Liver (tissue), 9 donors: ENCODE measurements around the gene PKMYT1. TPM values are rescaled to one million over a fixed set of nuclear protein-coding genes. Genes with fewer than 3 reads are reported as not detected.

ENCODE experiments used
- DNase-seq: peaks from one replicate; pipeline ENCODE4 v3.0.0-alpha.2; 2017; ENCODE audit warnings: low spot score
- H3K27ac ChIP-seq, 2 donors: one replicate each; pipeline ENCODE4 v1.7.0; 2013; ENCODE audit warnings: inconsistent platforms in 2 of 2, low read length in 2 of 2, control low read depth in 1 of 2, low read depth in 1 of 2, mild to moderate bottlenecking in 1 of 2
- H3K27me3 ChIP-seq, 4 donors: one replicate each; pipeline versions ENCODE4 v1.6.1 to v1.7.0; 2013; ENCODE audit warnings: low read length in 3 of 4, inconsistent platforms in 1 of 4, mild to moderate bottlenecking in 1 of 4, moderate library complexity in 1 of 4; ENCODE audit not compliant: control insufficient read depth in 4 of 4, insufficient read depth in 4 of 4
- H3K36me3 ChIP-seq, 4 donors: one replicate each; pipeline versions ENCODE4 v1.6.1 to v1.7.0; 2013; ENCODE audit warnings: low read length in 3 of 4, mild to moderate bottlenecking in 3 of 4, low read depth in 1 of 4, moderate library complexity in 1 of 4; ENCODE audit not compliant: control insufficient read depth in 4 of 4, insufficient read depth in 3 of 4
- H3K4me1 ChIP-seq, 4 donors: one replicate each; pipeline versions ENCODE4 v1.6.1 to v1.7.0; 2013; ENCODE audit warnings: low read length in 3 of 4, mild to moderate bottlenecking in 3 of 4, moderate library complexity in 1 of 4; ENCODE audit not compliant: control insufficient read depth in 4 of 4, insufficient read depth in 4 of 4
- H3K4me3 ChIP-seq, 3 donors: one replicate each; pipeline versions ENCODE4 v1.6.1 to v1.7.0; 2013; ENCODE audit warnings: low read length in 3 of 3, control low read depth in 1 of 3, low read depth in 1 of 3, mild to moderate bottlenecking in 1 of 3
- H3K9ac ChIP-seq, 2 donors: one replicate each; pipeline ENCODE4 v1.7.0; 2013; ENCODE audit warnings: low read length in 2 of 2, mild to moderate bottlenecking in 2 of 2, moderate library complexity in 2 of 2, control low read depth in 1 of 2, low read depth in 1 of 2
- H3K9me3 ChIP-seq, 4 donors: one replicate each; pipeline versions ENCODE4 v1.6.1 to v1.7.0; 2013; ENCODE audit warnings: low read length in 3 of 4; ENCODE audit not compliant: control insufficient read depth in 4 of 4
- ATF3 ChIP-seq: IDR thresholded peaks from 2 replicates; pipeline ENCODE4 v1.6.1; 2016; ENCODE audit warnings: antibody characterized with exemption
- CTCF ChIP-seq: fragments of 150-350 bp; IDR thresholded peaks from 2 replicates; pipeline ENCODE4 v1.5.1; 2017; ENCODE audit warnings: improper control_type of control experiment, low read depth, low read length; ENCODE audit not compliant: missing input control
- EGR1 ChIP-seq, 2 donors: IDR thresholded peaks; 2 replicates each; pipeline ENCODE4 v1.6.1; 2016 to 2018; ENCODE audit warnings: antibody characterized with exemption in 2 of 2, low read depth in 2 of 2
- FOXA1 ChIP-seq: IDR thresholded peaks from 2 replicates; pipeline ENCODE4 v1.6.1; 2016; ENCODE audit warnings: antibody characterized with exemption
- FOXA2 ChIP-seq: IDR thresholded peaks from 2 replicates; pipeline ENCODE4 v1.6.1; 2016; ENCODE audit warnings: antibody characterized with exemption
- GABPA ChIP-seq, 2 donors: IDR thresholded peaks in 1 of 2; conservative IDR thresholded peaks in 1 of 2; 2 replicates each; pipeline ENCODE4 v1.6.1; 2016; ENCODE audit warnings: antibody characterized with exemption in 2 of 2, mild to moderate bottlenecking in 1 of 2, moderate library complexity in 1 of 2
- HNF4A ChIP-seq, 2 donors: conservative IDR thresholded peaks; 2 replicates each; pipeline ENCODE4 v1.6.1; 2016; ENCODE audit warnings: antibody characterized with exemption in 2 of 2, mild to moderate bottlenecking in 2 of 2
- HNF4G ChIP-seq: IDR thresholded peaks from 2 replicates; pipeline ENCODE4 v1.6.1; 2016; ENCODE audit warnings: antibody characterized with exemption
- JUND ChIP-seq, 2 donors: IDR thresholded peaks; 2 replicates each; pipeline ENCODE4 v1.6.1; 2016; ENCODE audit warnings: antibody characterized with exemption in 2 of 2
- MAX ChIP-seq: IDR thresholded peaks from 2 replicates; pipeline ENCODE4 v1.6.1; 2016; ENCODE audit warnings: antibody characterized with exemption
- NR2F2 ChIP-seq: IDR thresholded peaks from 2 replicates; pipeline ENCODE4 v1.6.1; 2016; ENCODE audit warnings: antibody characterized with exemption
- RAD21 ChIP-seq, 2 donors: IDR thresholded peaks; 2 replicates each; pipeline ENCODE4 v1.6.1; 2016; ENCODE audit warnings: antibody characterized with exemption in 2 of 2, mild to moderate bottlenecking in 2 of 2
- REST ChIP-seq: IDR thresholded peaks from 2 replicates; pipeline ENCODE4 v1.6.1; 2016; ENCODE audit warnings: antibody characterized with exemption, mild to moderate bottlenecking
- RXRA ChIP-seq, 2 donors: IDR thresholded peaks; 2 replicates each; pipeline ENCODE4 v1.6.1; 2017 to 2018; ENCODE audit warnings: antibody characterized with exemption in 2 of 2, mild to moderate bottlenecking in 1 of 2
- SP1 ChIP-seq: IDR thresholded peaks from 2 replicates; pipeline ENCODE4 v1.6.1; 2018; ENCODE audit warnings: antibody characterized with exemption, mild to moderate bottlenecking
- TAF1 ChIP-seq: conservative IDR thresholded peaks from 2 replicates; pipeline ENCODE4 v1.6.1; 2016; ENCODE audit warnings: antibody characterized with exemption, mild to moderate bottlenecking
- ZBTB33 ChIP-seq: IDR thresholded peaks from 2 replicates; pipeline ENCODE4 v1.6.1; 2016; ENCODE audit warnings: antibody characterized with exemption
- WGBS: extraction: QIAGEN DNeasy Blood & Tissue Kit; methylation state at CpG from one replicate; pipeline ENCODE4 v1.1.7; 2013; 5-methylcytosine and 5-hydroxymethylcytosine counted together
- polyA plus RNA-seq, 2 donors: library from polyadenylated mRNA; stranded (reverse) in 1 of 2; unstranded in 1 of 2; fragments of 200-250 nt in 1 of 2; fragments of >200 nt in 1 of 2; fragmentation: Nextera tagmentation in 1 of 2; extraction: Ambion mirVana in 1 of 2; gene quantifications; one replicate each; pipeline versions ENCODE4 v1.2.1 to v1.2.3, GENCODE V29; 2013 to 2015
- total RNA-seq, 2 donors: library from RNA; depleted of rRNA; stranded (reverse); fragments of >200 nt; gene quantifications; one replicate each; pipeline ENCODE4 v1.2.3, GENCODE V29; 2014
- donor health status: healthy.
- donor health status: healthy.
- donor health status: healthy.
- donor health status: healthy.
- donor health status: healthy.

PKMYT1 gene
- total and polyA plus RNA-seq, 4 donors, result 0.50 to 15.8 (median 2.6) TPM

GRCh38 chr16:3017794-3018506 is 37.7 kb upstream of the PKMYT1 start, which contains the start of gene CLDN6:
TSS of gene CLDN6 (minus strand) at chr16:3018183. CDS start at chr16:3016021, 2,162 bp downstream.
- no peak within 1 kb of the TSS for H3K9ac ChIP-seq
- H3K4me3 ChIP-seq, result no peak within 1 kb of the TSS
- H3K4me1 ChIP-seq, result peaks cover 17 to 35% (median 25%) of the 10 kb centered on the region in 4 donors
- no peaks in the 10 kb centered on the region for H3K27me3 ChIP-seq
- no peaks in the 10 kb centered on the region for H3K36me3 ChIP-seq
- H3K27ac ChIP-seq, result no peak within 1 kb of the TSS
- no peak for DNase-seq
- no peaks in the 10 kb centered on the region for H3K9me3 ChIP-seq
- whole genome bisulfite sequencing, result 21% methylated on average over 51 of the region's 52 CpGs
- no peak for TF ChIP-seq TAF1
- TF ChIP-seq GABPA (IDR thresholded peaks at IDR 0.05 in 1 of 2, conservative IDR thresholded peaks at IDR 0.05 in 1 of 2), result no peak
- no peak for TF ChIP-seq EGR1 (IDR thresholded peaks at IDR 0.05; ENCODE audit: low read depth in 2 of 2)
- TF ChIP-seq REST, result no peak
- TF ChIP-seq CTCF, result no peak
- TF ChIP-seq NR2F2, result no peak
- TF ChIP-seq SP1, result no peak

GRCh38 chr16:3017344-3017743 is 37.1 kb upstream of the PKMYT1 start:
- no peak overlapping the region for H3K9ac ChIP-seq
- H3K36me3 ChIP-seq, result no peaks in the 10 kb centered on the region
- no peaks in the 10 kb centered on the region for H3K27me3 ChIP-seq
- no peaks in the 10 kb centered on the region for H3K9me3 ChIP-seq
- no peak for DNase-seq
- no peak overlapping the region for H3K27ac ChIP-seq
- peaks cover 14 to 32% (median 23%) of the 10 kb centered on the region in 4 donors for H3K4me1 ChIP-seq
- WGBS, result 84% methylated on average over 20 of the region's 20 CpGs
- H3K4me3 ChIP-seq, result no peak overlapping the region
- no peak for TF ChIP-seq NR2F2
- TF ChIP-seq SP1, result no peak
- TF ChIP-seq GABPA (IDR thresholded peaks at IDR 0.05 in 1 of 2, conservative IDR thresholded peaks at IDR 0.05 in 1 of 2), result no peak
- no peak for TF ChIP-seq CTCF
- TF ChIP-seq JUND (IDR thresholded peaks at IDR 0.05), result no peak
- TF ChIP-seq RXRA (IDR thresholded peaks at IDR 0.05), result no peak
- TF ChIP-seq ATF3, result no peak
- TF ChIP-seq FOXA1, result no peak
- no peak for TF ChIP-seq EGR1 (IDR thresholded peaks at IDR 0.05; ENCODE audit: low read depth in 2 of 2)
- no peak for TF ChIP-seq ZBTB33
- TF ChIP-seq TAF1, result no peak
- no peak for TF ChIP-seq REST
- TF ChIP-seq FOXA2, result no peak
- no peak for TF ChIP-seq HNF4A (conservative IDR thresholded peaks at IDR 0.05)
- TF ChIP-seq HNF4G, result no peak
- TF ChIP-seq MAX, result no peak
- no peak for TF ChIP-seq RAD21 (IDR thresholded peaks at IDR 0.05)
